B cell (primary cell): ENCODE results near the gene TMEM106C. TPM values are rescaled to one million over a fixed set of nuclear protein-coding genes. Genes with fewer than 3 reads are reported as not detected.

Source experiments
- ATAC-seq: fragments of 200-7000 bp; cut with Tn5 transposase; one replicate; pipeline ENCODE4 v1.10.0; 2021; ENCODE audit warnings: low read depth, mild to moderate bottlenecking, moderate number of reproducible peaks, moderate library complexity
- CTCF ChIA-PET: fragments of 350-600 bp; sonication (Branson Sonifier 250); formaldehyde crosslinking; loops from one replicate; lab custom pipeline; 2021; ENCODE audit warnings: antibody characterized with exemption, inconsistent platforms; lab: Charles Lee
- POLR2A ChIA-PET: fragments of 350-600 bp; sonication (Branson Sonifier 250); formaldehyde crosslinking; loops from one replicate; lab custom pipeline; 2021; ENCODE audit warnings: antibody characterized with exemption; lab: Charles Lee
- DNase-seq: peaks from one replicate; pipeline ENCODE4 v3.0.0; 2013
- H2AFZ ChIP-seq: 2 replicates; pipeline ENCODE4 v1.6.1; 2012; ENCODE audit warnings: mild to moderate bottlenecking, low read depth, low read length; ENCODE audit not compliant: insufficient read depth, poor library complexity, severe bottlenecking
- H3K27ac ChIP-seq, 2 donors: 1 replicate in 1 of 2; 2 replicates in 1 of 2; pipeline ENCODE4 v1.5.1; 2012 to 2013; ENCODE audit warnings: low read length in 2 of 2, mild to moderate bottlenecking in 2 of 2, moderate library complexity in 1 of 2
- H3K27me3 ChIP-seq, 4 experiments: fragments of 200-600 bp in 1 of 4; sonication (generic) in 1 of 4; replicated peaks in 1 of 4; 1 replicate in 2 of 4; 2 replicates in 2 of 4; pipeline versions ENCODE4 v1.6.1 to v1.7.0; 2013 to 2016; ENCODE audit warnings: low read length in 3 of 4, mild to moderate bottlenecking in 2 of 4, mixed read lengths in 1 of 4, moderate library complexity in 1 of 4; ENCODE audit not compliant: insufficient read depth in 4 of 4, control insufficient read depth in 3 of 4; ENCODE audit errors: control extremely low read depth in 1 of 4
- H3K36me3 ChIP-seq, 2 experiments: replicated peaks in 1 of 2; 1 replicate in 1 of 2; 2 replicates in 1 of 2; pipeline versions ENCODE4 v1.6.1 to v1.7.1; 2013; ENCODE audit warnings: low read length in 1 of 2; ENCODE audit not compliant: insufficient read depth in 2 of 2, control insufficient read depth in 1 of 2; ENCODE audit errors: control extremely low read depth in 1 of 2, extremely low read depth in 1 of 2
- H3K4me1 ChIP-seq, 2 donors: fragments of 200-600 bp in 1 of 2; sonication (generic) in 1 of 2; 1 replicate in 1 of 2; 2 replicates in 1 of 2; pipeline versions ENCODE4 v1.5.1 to v1.6.1; 2013 to 2017; ENCODE audit warnings: low read length in 2 of 2; ENCODE audit not compliant: control insufficient read depth in 2 of 2, insufficient read depth in 2 of 2
- H3K4me2 ChIP-seq: replicated peaks from 2 replicates; pipeline ENCODE3; 2012; ENCODE audit warnings: mild to moderate bottlenecking, low read depth, low read length; ENCODE audit not compliant: poor library complexity, severe bottlenecking
- H3K4me3 ChIP-seq, 5 experiments: fragments of 200-600 bp in 1 of 5; sonication (generic) in 1 of 5; 1 replicate in 3 of 5; 2 replicates in 2 of 5; pipeline versions ENCODE4 v1.5.1 to v1.7.0; 2011 to 2016; ENCODE audit warnings: low read length in 4 of 5, mild to moderate bottlenecking in 4 of 5, low read depth in 2 of 5, control low read depth in 1 of 5, moderate library complexity in 1 of 5; ENCODE audit not compliant: insufficient read depth in 1 of 5; ENCODE audit errors: control extremely low read depth in 1 of 5, extremely low read depth in 1 of 5
- H3K79me2 ChIP-seq: fragments of 200-600 bp; sonication (generic); one replicate; pipeline ENCODE4 v1.6.0; 2016; ENCODE audit warnings: low read length; ENCODE audit not compliant: control insufficient read depth, insufficient read depth
- H3K9ac ChIP-seq: fragments of 200-600 bp; sonication (generic); 2 replicates; pipeline ENCODE4 v1.6.1; 2017; ENCODE audit warnings: mild to moderate bottlenecking, low read length, moderate library complexity
- H3K9me3 ChIP-seq, 3 donors: one replicate each; pipeline versions ENCODE4 v1.6.1 to v1.7.1; 2013; ENCODE audit warnings: low read length in 2 of 3; ENCODE audit not compliant: control insufficient read depth in 2 of 3, insufficient read depth in 1 of 3; ENCODE audit errors: control extremely low read depth in 1 of 3
- H4K20me1 ChIP-seq: 2 replicates; pipeline ENCODE4 v1.6.0; 2012; ENCODE audit warnings: mild to moderate bottlenecking, low read length; ENCODE audit not compliant: insufficient read depth, control insufficient read depth, poor library complexity, severe bottlenecking
- H3K27ac Mint-ChIP-seq: one replicate; pipeline ENCODE4 v1.8.0; 2021; ENCODE audit warnings: mixed read lengths
- H3K27me3 Mint-ChIP-seq: one replicate; pipeline ENCODE4 v1.8.0; 2021; ENCODE audit warnings: mixed read lengths
- H3K4me1 Mint-ChIP-seq: one replicate; pipeline ENCODE4 v1.8.0; 2021; ENCODE audit warnings: mixed read lengths
- H3K4me3 Mint-ChIP-seq: one replicate; pipeline ENCODE4 v1.8.0; 2021; ENCODE audit warnings: mixed read lengths
- H3K9me3 Mint-ChIP-seq: one replicate; pipeline ENCODE4 v1.8.0; 2022; ENCODE audit warnings: mixed read lengths; ENCODE audit not compliant: insufficient read depth
- EZH2 ChIP-seq: IDR thresholded peaks from 2 replicates; pipeline ENCODE4 v1.6.1; 2012; ENCODE audit warnings: borderline replicate concordance, low read depth, mild to moderate bottlenecking, moderate library complexity, low read length; ENCODE audit not compliant: insufficient read depth, poor library complexity, severe bottlenecking
- WGBS: methylation state at CpG from one replicate; pipeline ENCODE4 v1.1.5; 2013; ENCODE audit warnings: missing lambda C conversion rate; ENCODE audit not compliant: insufficient coverage; 5-methylcytosine and 5-hydroxymethylcytosine counted together
- intact Hi-C: fragments of 100-400 bp; cut with micrococcal nuclease; formaldehyde crosslinking; loops from one replicate; pipeline ENCODE4 v1.10.0; 2022
- polyA plus RNA-seq: library from polyadenylated mRNA; depleted of rRNA; stranded (reverse); fragments of >200 nt; gene quantifications from 2 replicates; pipeline ENCODE4 v1.2.3, GENCODE V29; 2012
- total RNA-seq, 2 donors: library from RNA; stranded (reverse); fragments of 120-200 nt in 1 of 2; gene quantifications; 1 replicate in 1 of 2; 2 replicates in 1 of 2; pipeline versions ENCODE4 v1.2.3 to v1.2.4, GENCODE V29; 2013 to 2022
- TF ChIP-seq, protein P1 (sequence below): fragments of 200-600 bp; IDR thresholded peaks from one replicate; pipeline ENCODE4 v1.8.0; 2022; ENCODE audit warnings: antibody characterized with exemption, mild to moderate bottlenecking

Gene TMEM106C
- total and polyA plus RNA-seq, 2 donors (not counting 1 experiment from before 2014, with no cell fraction given): 37.5 to 44.2 TPM

DNA sequence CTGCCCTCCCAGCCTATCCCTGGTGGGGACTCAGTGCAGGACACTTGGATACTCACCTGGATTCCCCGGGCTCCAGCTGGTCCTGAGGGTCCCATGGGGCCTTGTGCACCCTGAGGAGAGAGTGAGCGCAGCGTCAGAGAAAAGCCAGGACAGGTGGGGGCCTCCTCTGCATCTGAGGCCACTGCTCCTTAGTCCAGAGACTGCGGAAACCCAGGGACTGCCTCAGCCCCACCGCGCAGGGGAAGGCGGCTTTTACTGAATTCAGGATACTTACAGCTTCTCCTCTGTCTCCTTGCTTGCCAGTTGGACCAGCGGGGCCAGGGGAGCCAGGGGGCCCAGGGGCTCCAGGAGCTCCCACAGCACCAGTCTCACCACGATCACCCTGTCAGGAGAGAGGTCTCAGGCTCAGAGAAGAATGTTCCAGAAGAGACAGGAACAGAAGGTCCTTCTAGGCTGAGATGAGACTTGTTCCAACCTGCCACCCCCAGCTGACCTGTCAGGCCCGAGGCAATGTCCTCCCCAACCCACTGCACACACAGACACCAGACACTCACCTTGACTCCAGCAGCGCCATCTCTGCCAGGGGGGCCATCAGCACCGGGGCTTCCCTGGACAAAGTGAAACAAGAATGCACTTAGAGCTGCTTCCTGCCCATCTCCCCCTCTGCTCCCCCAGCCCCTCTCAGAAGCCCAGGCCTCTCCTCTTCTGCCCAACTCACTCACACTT is 13.8 kb downstream of the TMEM106C start:
- Histone ChIP-seq H3K79me2 (no peaks in the 10 kb centered on the region), H3K9ac (no peak overlapping the region), H3K4me1 (no peaks in the 10 kb centered on the region), H3K4me3 (no peak overlapping the region), H3K27me3 (peaks cover 0 to 3% (median 0%) of the 10 kb centered on the region in 4 experiments), H3K27ac (no peak overlapping the region), H4K20me1 (no peaks in the 10 kb centered on the region), H2AFZ (no peak overlapping the region), H3K9me3 (no peaks in the 10 kb centered on the region), H3K4me2 (no peak overlapping the region), H3K36me3 (no peaks in the 10 kb centered on the region)
- ChIA-PET CTCF (no interaction called here), POLR2A (no interaction called here)
- H3K9me3 Mint-ChIP-seq: no peaks in the 10 kb centered on the region
- intact Hi-C loops: no loop called here
- ATAC-seq: no peak
- H3K27me3 Mint-ChIP-seq: peaks cover 5% of the 10 kb centered on the region
- no peaks in the 10 kb centered on the region for H3K4me1 Mint-ChIP-seq
- DNase-seq: no peak
- TF ChIP-seq EZH2: no peak
- TF ChIP-seq, protein P1, sequence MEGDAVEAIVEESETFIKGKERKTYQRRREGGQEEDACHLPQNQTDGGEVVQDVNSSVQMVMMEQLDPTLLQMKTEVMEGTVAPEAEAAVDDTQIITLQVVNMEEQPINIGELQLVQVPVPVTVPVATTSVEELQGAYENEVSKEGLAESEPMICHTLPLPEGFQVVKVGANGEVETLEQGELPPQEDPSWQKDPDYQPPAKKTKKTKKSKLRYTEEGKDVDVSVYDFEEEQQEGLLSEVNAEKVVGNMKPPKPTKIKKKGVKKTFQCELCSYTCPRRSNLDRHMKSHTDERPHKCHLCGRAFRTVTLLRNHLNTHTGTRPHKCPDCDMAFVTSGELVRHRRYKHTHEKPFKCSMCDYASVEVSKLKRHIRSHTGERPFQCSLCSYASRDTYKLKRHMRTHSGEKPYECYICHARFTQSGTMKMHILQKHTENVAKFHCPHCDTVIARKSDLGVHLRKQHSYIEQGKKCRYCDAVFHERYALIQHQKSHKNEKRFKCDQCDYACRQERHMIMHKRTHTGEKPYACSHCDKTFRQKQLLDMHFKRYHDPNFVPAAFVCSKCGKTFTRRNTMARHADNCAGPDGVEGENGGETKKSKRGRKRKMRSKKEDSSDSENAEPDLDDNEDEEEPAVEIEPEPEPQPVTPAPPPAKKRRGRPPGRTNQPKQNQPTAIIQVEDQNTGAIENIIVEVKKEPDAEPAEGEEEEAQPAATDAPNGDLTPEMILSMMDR: no peak
- no peak overlapping the region for H3K4me3 Mint-ChIP-seq
- no peak overlapping the region for H3K27ac Mint-ChIP-seq
- WGBS: 82% methylated on average over 10 of the region's 12 CpGs

DNA sequence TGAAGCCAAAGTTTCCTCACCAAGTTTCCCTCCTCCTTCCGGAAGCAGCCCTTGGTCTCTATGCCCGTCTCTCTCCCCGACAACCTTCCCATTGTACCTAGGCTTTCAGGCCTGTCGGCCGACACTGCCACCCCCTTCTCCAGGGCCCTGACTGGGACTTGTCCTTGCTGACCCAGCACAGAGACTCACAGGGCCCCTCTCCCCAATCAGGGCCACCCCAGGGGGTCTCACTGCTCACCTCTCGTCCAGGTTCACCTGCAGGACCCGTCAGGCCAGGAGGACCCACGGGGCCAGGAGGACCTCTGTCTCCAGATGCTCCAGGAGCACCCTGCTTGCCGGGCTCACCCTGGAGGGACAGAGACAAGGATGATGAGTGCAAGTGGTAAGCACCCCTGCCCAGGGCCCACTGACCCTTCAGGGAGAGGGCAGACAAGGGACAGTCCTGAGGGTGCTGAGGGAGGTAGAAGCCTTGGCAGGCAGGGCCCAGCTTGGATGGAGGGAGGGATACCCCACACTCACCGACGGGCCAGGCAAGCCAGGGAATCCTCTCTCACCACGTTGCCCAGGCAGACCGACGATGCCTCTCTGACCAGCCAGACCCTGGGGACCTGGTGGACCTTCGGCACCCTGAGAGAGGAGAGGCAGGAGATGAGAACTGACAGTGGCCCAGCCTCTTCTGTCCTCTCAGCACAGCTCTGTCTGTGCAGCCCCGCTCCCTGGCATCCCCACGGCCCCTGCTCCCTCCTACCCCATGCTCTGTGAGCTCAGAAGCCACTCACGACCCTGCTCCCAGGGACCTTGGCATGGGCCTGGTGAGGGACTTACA is 14.6 kb downstream of the TMEM106C start:
- no peaks in the 10 kb centered on the region for H3K4me1 ChIP-seq
- no peak overlapping the region for H3K4me2 ChIP-seq
- ChIA-PET CTCF (no interaction called here), POLR2A (no interaction called here)
- no peaks in the 10 kb centered on the region for H3K4me1 Mint-ChIP-seq
- no peaks in the 10 kb centered on the region for H3K9me3 Mint-ChIP-seq
- H3K4me3 ChIP-seq: no peak overlapping the region
- WGBS: 90% methylated on average over 17 of the region's 18 CpGs
- peaks cover 0 to 5% (median 0%) of the 10 kb centered on the region in 4 experiments for H3K27me3 ChIP-seq
- H3K9ac ChIP-seq: no peak overlapping the region
- no peak overlapping the region for H3K4me3 Mint-ChIP-seq
- H3K79me2 ChIP-seq: no peaks in the 10 kb centered on the region
- DNase-seq: no peak
- H3K36me3 ChIP-seq: no peaks in the 10 kb centered on the region
- no peak overlapping the region for H3K27ac ChIP-seq
- H3K27me3 Mint-ChIP-seq: peaks cover 5% of the 10 kb centered on the region
- no peak for ATAC-seq
- intact Hi-C loops: no loop called here
- H3K27ac Mint-ChIP-seq: no peak overlapping the region
- TF ChIP-seq, protein P1: no peak
- TF ChIP-seq EZH2: no peak
- no peak overlapping the region for H2AFZ ChIP-seq
- peaks cover 0 to 3% (median 0%) of the 10 kb centered on the region in 3 donors for H3K9me3 ChIP-seq
- no peaks in the 10 kb centered on the region for H4K20me1 ChIP-seq
